IgD-negative memory B cell (primary cell): ENCODE data around the gene CFAP73. TPM values are rescaled to one million over a fixed set of nuclear protein-coding genes. Genes with fewer than 3 reads are reported as not detected.
A peak's percentile ranks its signal among the peaks of the same experiment; 100 is the strongest.
"Not testable (repeated sequence)": the region's sequence is repeated elsewhere in the genome, so short reads cannot be mapped to it uniquely, and the experiment has no call there.

Experiments used
- H3K27ac Mint-ChIP-seq, 3 donors: one replicate each; pipeline ENCODE4 v1.8.0; 2020 to 2022; ENCODE audit warnings: mild to moderate bottlenecking in 3 of 3, mixed read lengths in 3 of 3, moderate library complexity in 1 of 3
- H3K27me3 Mint-ChIP-seq: one replicate; pipeline ENCODE4 v1.8.0; 2021; ENCODE audit warnings: mixed read lengths
- H3K36me3 Mint-ChIP-seq: one replicate; pipeline ENCODE4 v1.8.0; 2020; ENCODE audit warnings: mild to moderate bottlenecking, mixed read lengths
- H3K4me1 Mint-ChIP-seq, 3 donors: one replicate each; pipeline ENCODE4 v1.8.0; 2020 to 2022; ENCODE audit warnings: mixed read lengths in 3 of 3, mild to moderate bottlenecking in 1 of 3
- H3K4me3 Mint-ChIP-seq, 4 donors: one replicate each; pipeline ENCODE4 v1.8.0; 2020 to 2022; ENCODE audit warnings: mild to moderate bottlenecking in 4 of 4, mixed read lengths in 4 of 4, moderate library complexity in 3 of 4
- H3K9me3 Mint-ChIP-seq, 3 donors: one replicate each; pipeline ENCODE4 v1.8.0; 2020 to 2021; ENCODE audit warnings: mixed read lengths in 3 of 3, mild to moderate bottlenecking in 1 of 3
- polyA plus RNA-seq: library from polyadenylated mRNA; unstranded; fragments of 300-500 nt; fragmentation: Illumina TruSeq; gene quantifications from one replicate; pipeline ENCODE4 v1.2.3, GENCODE V29; 2021

CFAP73 gene
- polyA plus RNA-seq, 1 donor from 2014 or later, result not detected

DNA sequence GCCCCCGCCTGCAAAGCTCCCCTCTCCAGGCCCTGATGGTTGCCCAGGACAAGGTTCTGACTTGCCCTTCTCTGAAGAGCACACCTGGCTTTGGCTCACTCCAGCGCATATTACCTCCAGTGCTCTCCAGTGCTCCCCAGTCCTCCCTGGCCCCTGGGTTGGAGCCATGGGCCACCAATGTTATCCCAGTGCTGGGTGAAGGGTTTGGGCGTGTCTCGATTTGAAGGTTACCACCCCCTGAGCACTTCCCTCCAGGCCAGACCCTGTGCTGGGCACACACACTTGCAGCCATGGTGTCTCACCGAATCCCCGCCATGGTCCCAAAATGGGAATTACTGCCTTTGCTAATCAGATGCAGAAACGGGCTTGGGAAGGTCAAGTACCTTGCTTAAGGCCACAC is 47.1 kb downstream of the CFAP73 start:
- Mint-ChIP-seq H3K4me3 (peak overlapping the region in 1 of 4 donors; percentile 25), H3K4me1 (peaks cover 6 to 12% (median 12%) of the 10 kb centered on the region in 3 donors), H3K27ac (no peak overlapping the region), H3K9me3 (no peaks in the 10 kb centered on the region), H3K36me3 (no peaks in the 10 kb centered on the region), H3K27me3 (no peaks in the 10 kb centered on the region)

DNA sequence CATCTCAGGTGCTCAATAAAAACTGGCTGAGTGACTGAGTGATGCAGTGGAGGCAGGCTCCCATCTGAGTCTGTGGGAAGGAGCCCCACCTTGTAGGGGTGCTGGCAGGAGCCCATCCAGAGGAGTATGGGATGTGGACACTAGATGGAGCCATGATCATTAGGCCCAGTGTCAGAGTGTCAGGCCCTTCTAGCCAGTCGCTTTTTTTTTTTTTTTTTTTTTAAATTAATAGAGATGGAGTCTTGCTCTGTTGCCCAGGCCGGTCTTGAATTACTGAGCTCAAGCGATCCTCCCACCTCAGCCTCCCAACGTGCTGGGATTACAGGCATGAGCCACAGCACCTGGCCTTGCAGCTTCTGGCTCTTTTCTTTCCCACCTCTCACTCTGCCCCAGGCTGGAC is 47.5 kb downstream of the CFAP73 start:
- peak overlapping the region in 2 of 4 donors; percentile 25 to 63 for H3K4me3 Mint-ChIP-seq
- H3K4me1 Mint-ChIP-seq, result peaks cover 6 to 12% (median 12%) of the 10 kb centered on the region in 3 donors
- H3K36me3 Mint-ChIP-seq, result no peaks in the 10 kb centered on the region
- H3K27me3 Mint-ChIP-seq, result no peaks in the 10 kb centered on the region
- H3K27ac Mint-ChIP-seq, result peak overlapping the region in 1 of 3 donors; percentile 31
- H3K9me3 Mint-ChIP-seq, result no peaks in the 10 kb centered on the region

DNA sequence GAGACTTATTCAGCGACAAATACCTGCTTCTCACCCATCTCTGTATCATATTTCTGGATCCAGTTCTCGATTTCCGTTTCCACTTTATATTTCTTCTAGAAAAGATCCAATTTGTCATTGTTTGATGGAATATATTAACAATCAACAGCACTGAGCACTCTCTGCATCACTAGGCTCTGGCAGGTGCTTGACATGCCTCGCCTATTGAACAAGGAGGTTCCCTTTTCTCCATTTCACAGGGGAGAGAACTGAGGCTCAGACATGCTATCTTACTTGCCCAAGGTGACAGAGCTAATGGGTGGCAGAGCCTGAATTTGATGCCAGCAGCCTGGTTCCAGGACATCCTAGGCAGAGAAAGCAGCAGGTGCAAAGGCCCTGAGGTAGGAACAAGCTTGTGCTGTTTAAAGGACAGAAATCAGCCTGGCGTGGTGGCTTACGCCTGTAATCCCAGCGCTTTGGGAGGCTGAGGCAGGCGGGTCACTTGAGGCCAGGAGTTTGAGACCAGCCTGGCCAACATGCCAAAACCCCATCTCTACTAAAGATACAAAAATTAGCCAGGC is 48.1 kb downstream of the CFAP73 start:
- peak overlapping the region in 1 of 3 donors; percentile 31 for H3K27ac Mint-ChIP-seq
- H3K4me3 Mint-ChIP-seq, result peak overlapping the region in 2 of 4 donors; percentile 25 to 63
- H3K9me3 Mint-ChIP-seq, result no peaks in the 10 kb centered on the region
- H3K27me3 Mint-ChIP-seq, result no peaks in the 10 kb centered on the region
- peaks cover 6 to 12% (median 12%) of the 10 kb centered on the region in 3 donors for H3K4me1 Mint-ChIP-seq
- H3K36me3 Mint-ChIP-seq, result no peaks in the 10 kb centered on the region

DNA sequence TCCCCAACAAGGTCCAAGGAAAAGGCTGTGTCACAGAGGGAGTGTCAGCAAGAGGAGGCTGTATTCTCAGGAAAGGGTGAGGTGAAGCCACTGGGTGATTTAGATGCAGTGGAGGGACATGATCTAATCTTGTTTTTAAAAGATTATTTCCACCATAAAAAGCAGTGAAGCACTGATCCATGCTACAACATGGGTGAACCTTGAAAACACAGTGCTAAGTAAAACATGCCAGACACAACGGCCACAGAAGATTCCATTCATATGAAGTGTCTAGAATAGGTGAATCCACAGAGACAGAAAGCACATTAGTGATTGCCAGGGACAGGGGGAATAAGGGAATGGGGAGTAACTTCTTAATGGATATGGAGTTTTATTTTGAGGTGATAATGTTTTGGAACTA is 48.8 kb downstream of the CFAP73 start:
- H3K4me1 Mint-ChIP-seq, result peaks cover 6 to 12% (median 12%) of the 10 kb centered on the region in 3 donors
- H3K27me3 Mint-ChIP-seq, result no peaks in the 10 kb centered on the region
- H3K4me3 Mint-ChIP-seq, result no peak overlapping the region
- peak overlapping the region in 2 of 3 donors; percentile 28 to 33 for H3K27ac Mint-ChIP-seq
- no peaks in the 10 kb centered on the region for H3K36me3 Mint-ChIP-seq
- H3K9me3 Mint-ChIP-seq, result no peaks in the 10 kb centered on the region

DNA sequence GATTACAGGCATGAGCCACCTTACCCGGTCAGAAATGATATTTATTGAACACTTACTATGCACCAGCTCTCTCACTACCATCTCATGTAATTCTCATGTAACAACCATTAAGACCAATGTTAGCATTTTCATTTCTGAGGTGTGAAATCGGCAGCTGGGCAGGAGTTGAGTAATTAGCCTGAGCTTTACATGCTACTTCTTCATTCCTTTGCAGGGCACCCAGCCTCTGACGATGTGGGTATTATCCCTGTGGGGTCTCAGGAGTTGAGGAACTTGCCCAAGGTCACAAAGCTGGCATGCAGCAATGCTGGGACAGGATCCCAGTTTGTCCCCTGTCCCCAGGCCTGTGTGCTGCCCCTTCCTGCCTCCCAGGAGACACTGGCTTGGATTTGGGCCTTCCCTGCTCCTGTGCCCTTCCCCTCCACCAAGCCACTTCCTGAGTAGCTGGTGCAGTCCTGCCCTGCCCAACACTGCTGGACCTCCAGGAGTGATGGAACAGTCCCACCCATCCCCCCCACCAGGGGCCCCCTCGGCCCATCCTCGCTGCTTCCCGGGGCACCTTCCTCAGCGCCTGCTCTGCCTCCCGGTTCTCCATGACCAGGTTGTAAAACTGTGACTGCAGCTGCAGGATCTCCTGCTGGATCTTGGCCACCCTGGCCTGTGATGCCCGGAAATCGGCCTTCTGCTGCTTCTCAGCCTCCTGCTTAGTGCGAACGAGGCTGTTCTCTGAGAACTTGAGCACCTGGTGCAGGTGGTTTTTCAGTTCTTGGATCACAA is 50.7 kb downstream of the CFAP73 start:
- Mint-ChIP-seq H3K9me3 (no peaks in the 10 kb centered on the region), H3K4me1 (peaks cover 10 to 19% (median 12%) of the 10 kb centered on the region in 3 donors), H3K27ac (no peak overlapping the region), H3K36me3 (peaks cover 2% of the 10 kb centered on the region), H3K4me3 (no peak overlapping the region), H3K27me3 (no peaks in the 10 kb centered on the region)

DNA sequence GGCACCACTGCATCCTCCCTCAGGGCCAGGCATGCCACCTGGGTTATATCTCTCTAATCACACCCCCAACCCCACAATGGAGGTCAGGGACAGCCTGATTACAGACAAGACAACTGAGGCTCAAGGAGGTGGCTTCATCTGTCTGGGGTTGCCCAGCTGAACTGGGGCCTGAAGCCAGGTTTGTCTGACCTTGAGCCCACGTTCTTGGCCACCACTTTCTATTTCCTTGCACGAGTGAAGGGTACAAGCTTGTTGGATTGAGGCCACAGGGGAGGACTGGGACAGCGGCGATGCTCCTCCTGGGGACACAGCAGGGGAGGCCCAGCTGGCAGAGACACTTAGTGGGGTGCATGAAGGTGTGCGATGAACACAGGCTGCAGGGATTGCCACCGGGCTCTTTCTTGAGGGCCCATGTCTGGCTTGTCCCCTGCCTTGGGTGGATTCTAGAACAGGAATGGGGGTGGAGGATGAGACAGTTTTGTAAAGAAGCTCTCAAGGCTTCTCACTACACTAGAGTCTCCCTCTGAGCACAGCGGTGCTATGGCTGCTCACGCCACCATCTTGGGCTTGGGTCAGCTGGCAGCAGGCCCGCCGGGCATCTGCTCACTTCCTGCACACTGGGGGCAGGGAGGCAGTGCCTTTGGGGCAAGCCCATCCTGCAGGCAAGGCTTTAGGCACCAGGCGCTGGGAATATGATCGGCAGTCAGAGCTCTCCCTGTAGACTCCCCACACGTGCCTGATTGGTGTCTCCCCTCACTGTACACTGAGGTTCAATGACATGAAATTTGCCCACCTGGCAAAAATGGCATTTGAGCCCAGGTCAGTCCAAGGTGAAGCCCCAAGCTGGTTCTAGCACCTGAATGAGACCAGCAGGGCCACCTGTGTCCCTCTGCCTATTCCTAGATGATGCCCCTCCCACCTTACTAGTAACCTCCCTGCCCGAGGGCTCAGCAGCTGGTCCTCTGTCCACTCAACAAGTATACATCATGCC is 52.0 kb downstream of the CFAP73 start:
- H3K9me3 Mint-ChIP-seq, result no peaks in the 10 kb centered on the region
- no peaks in the 10 kb centered on the region for H3K27me3 Mint-ChIP-seq
- no peak overlapping the region for H3K4me3 Mint-ChIP-seq
- peaks cover 12 to 20% (median 14%) of the 10 kb centered on the region in 3 donors for H3K4me1 Mint-ChIP-seq
- peak overlapping the region in 2 of 3 donors; percentile 27 to 71 for H3K27ac Mint-ChIP-seq
- peaks cover 2% of the 10 kb centered on the region for H3K36me3 Mint-ChIP-seq

DNA sequence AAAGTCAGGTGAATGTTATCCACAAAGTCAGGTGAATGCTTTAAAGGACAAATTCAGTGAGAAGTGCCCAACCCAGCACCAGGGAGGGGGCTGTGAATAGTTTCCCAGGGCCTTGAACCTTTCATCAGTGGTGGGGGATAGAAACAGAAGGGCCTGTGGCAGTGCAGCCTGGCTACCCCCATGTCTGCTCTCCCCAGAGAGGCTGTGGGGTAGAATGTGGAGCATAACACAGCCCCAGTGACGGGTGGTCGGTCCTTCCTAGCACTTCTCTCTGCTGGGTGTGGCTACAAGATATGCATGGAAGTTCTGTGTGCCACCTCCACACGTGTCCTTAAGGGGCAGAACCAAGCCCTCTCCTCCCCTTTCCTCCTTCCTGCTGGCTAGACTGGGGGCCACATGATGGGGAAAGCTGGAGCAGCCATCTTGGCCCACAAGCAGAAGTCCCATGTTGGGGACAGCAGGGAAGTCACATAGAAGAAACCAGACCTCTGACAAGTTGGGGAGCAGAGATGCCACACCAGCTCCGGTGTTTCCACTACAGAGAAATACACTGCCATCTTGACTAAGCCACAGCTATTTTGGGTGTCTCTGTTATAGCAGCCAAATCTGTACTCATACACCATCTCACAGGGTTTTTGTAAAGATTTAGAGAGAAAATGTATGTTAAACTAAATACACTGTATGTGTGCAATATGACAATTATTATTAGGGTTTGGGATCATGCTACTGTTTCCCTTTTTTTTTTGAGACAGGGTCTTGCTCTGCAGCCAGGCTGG is 53.0 kb downstream of the CFAP73 start:
- Mint-ChIP-seq H3K27me3 (no peaks in the 10 kb centered on the region), H3K36me3 (peaks cover 2% of the 10 kb centered on the region), H3K27ac (peak overlapping the region in 1 of 3 donors; percentile 27), H3K9me3 (no peaks in the 10 kb centered on the region), H3K4me3 (no peak overlapping the region), H3K4me1 (peaks cover 11 to 20% (median 16%) of the 10 kb centered on the region in 3 donors)

DNA sequence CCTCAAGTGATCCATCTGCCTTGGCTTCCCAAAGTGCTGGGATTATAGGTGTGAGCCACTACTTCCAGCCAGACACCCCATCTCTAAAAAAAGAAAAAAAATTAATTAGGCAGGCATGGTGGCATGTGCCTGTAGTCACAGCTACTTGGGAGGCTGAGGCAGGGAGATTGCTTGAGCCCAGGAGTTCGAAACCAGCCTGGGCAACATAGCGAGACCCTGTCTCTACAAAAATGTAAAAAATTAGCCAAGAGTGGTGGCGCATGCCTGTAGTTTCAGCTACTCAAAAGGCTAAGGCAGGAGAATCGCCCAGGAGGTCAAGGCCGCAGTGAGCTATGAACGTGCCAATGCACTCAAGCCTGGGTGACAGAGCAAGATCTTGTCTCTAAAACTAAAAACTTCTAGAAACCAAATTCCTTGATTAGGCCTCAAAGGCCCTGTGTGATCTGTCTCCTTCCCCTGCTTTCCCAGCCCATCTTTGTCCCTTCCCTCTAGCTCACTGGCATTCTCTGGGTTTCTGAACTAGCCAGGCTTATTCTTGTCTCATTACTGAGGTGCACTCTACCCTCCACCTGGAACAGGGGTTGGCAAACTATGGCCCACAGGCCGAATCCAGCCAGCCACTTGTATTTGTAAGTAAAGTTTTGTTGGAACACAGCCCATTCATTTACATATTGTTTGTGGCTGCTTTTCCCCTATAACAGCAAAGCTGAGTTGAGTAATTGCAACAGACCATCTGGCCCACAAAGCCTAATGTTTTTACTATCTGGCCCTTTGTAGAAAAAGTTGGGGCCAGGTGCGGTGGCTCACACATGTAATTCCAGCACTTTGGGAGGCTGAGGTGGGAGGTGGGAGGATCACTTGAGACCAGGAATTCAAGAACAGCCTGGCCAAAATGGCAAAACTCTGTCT is 54.6 kb downstream of the CFAP73 start:
- Mint-ChIP-seq H3K27me3 (no peaks in the 10 kb centered on the region), H3K4me1 (peaks cover 17 to 30% (median 29%) of the 10 kb centered on the region in 3 donors), H3K9me3 (no peaks in the 10 kb centered on the region), H3K4me3 (no peak overlapping the region), H3K27ac (peak overlapping the region in 2 of 3 donors; percentile 36 to 50), H3K36me3 (peaks cover 2% of the 10 kb centered on the region)

DNA sequence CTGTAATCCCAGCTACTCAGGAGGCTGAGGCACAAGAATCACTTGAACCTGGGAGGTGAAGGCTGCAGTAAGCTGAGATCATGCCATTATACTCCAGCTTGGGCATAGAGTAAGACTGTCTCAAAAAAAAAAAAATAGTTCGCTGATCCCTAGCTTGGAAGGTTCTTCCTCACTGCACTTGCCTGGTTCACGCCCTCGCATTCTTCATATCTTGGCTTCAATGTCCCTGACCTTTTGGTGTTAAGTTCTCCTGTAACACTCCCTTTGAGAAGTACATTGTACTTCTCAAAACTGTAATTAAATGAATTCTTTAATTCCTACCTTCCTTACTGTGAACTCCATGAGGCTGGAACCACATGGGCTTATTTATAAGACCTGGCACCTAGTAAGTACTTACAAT is 55.3 kb downstream of the CFAP73 start:
- Mint-ChIP-seq H3K9me3 (no peaks in the 10 kb centered on the region), H3K36me3 (peaks cover 2% of the 10 kb centered on the region), H3K27ac (peak overlapping the region in 1 of 3 donors; percentile 36), H3K4me1 (peaks cover 17 to 32% (median 30%) of the 10 kb centered on the region in 3 donors), H3K27me3 (no peaks in the 10 kb centered on the region), H3K4me3 (peak overlapping the region in 1 of 4 donors; percentile 18)

DNA sequence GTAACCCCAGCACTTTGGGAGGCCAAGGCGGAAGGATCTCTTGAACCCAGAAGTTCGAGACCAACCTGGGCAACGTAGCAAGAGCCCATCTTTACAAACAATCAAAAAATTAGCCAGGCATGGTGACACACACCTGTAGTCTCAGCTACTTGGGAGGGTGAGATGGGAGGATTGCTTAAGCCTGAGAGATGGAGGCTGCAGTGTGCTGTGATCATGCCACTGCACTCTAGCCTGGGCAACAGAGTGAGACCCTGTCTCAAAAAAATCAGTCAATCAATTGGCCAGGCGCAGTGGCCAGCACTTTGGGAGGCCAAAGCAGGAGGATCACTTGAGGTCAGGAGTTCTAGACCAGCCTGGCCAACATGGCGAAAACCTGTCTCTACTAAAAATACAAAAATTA is 57.3 kb downstream of the CFAP73 start:
- H3K27me3 Mint-ChIP-seq, H3K36me3 Mint-ChIP-seq, H3K9me3 Mint-ChIP-seq: not testable (repeated sequence)
- Mint-ChIP-seq H3K4me3 (peak overlapping the region in 1 of 4 donors; percentile 25), H3K4me1 (peaks cover 21 to 40% (median 36%) of the 10 kb centered on the region in 3 donors), H3K27ac (peak overlapping the region in 2 of 3 donors; percentile 91 to 96)

DNA sequence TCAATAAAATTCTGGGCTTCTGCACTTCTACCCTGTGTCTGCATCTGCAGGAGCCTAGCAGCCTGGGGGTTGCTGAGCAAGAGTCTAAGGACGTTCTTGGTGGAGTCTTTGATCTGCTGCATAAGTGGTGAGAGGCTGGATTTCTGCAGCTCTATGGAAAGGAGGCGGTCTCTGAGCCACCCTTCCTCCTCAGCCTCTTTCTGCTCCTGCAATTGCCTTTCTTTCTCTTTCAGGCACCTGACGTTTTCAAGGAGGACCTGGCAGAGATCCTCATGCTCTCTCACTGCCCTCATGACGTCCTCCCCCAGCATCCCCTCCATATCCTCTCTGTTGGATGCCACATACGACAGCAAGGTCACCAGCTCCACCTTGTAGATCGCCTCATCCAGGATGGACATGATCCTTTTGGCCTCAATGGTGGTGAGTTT is 58.1 kb downstream of the CFAP73 start:
- Mint-ChIP-seq H3K36me3 (peaks cover 2% of the 10 kb centered on the region), H3K9me3 (no peaks in the 10 kb centered on the region), H3K27me3 (no peaks in the 10 kb centered on the region), H3K4me1 (peaks cover 21 to 40% (median 36%) of the 10 kb centered on the region in 3 donors), H3K4me3 (peak overlapping the region; percentile 16 to 87 (median 68)), H3K27ac (peak overlapping the region; percentile 91 to 99 (median 96))

DNA sequence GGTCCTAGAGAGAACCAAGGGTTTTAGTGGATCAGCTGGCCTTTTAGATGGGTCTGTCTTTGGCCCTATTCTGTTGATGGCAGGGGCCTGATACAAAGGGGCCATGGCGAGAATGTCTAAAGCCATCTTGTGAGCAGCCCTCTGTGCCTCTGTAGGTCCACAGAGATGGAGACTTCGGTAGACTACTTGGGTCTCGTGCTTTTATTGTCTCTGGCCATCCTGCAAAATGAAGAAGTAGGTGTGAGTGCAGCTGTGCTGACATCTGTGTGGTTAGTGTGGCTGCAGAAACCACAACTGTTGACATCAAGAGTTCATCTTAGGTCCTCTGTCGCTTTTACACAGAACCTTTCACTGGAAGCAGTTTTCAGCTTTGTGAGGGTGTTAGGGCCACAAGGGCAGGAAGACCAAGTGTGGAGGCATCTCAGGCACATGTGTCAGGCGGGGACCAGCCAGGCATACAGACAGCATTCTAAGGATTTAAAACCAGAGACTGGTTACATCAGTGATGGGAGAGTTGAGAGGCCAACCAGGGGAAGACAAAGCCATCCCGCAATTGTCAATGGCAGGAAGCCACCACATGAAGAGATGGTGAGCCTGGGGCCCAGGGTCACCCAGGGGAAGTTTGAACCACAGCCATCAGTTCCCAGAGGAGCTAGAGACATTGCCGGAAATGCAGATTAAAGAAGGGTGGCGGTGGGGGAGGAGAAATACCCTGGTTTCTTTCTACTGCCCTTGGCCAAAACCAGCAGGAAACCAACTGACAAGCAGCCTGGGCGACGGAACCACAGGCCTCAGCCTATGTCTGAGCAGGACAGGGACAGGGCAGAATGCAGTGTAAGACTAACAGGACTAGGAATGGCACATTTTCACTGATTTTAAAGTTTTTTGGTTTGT is 58.8 kb downstream of the CFAP73 start:
- Mint-ChIP-seq H3K27ac (peak overlapping the region; percentile 91 to 99 (median 96)), H3K4me3 (peak overlapping the region; percentile 61 to 87 (median 71)), H3K27me3 (no peaks in the 10 kb centered on the region), H3K4me1 (peaks cover 21 to 40% (median 36%) of the 10 kb centered on the region in 3 donors), H3K9me3 (no peaks in the 10 kb centered on the region), H3K36me3 (peaks cover 2% of the 10 kb centered on the region)
